ENCODE data around the gene PRKAR2B. TPM values are rescaled to one million over a fixed set of nuclear protein-coding genes. Genes with fewer than 3 reads are reported as not detected.

PRKAR2B gene
- total RNA-seq, 1 donor from 2014 or later, result 14.6 TPM

GRCh38 chr7:107180378-107180777 lies 135.9 kb downstream of the PRKAR2B start:
- no peaks in the 10 kb centered on the region for H3K27me3 Mint-ChIP-seq (ENCODE audit: unreplicated experiment)
- no peaks in the 10 kb centered on the region for H3K36me3 Mint-ChIP-seq (ENCODE audit: unreplicated experiment)
- H3K27ac Mint-ChIP-seq (ENCODE audit: unreplicated experiment), result no peak overlapping the region
- no peak for TF ChIP-seq CTCF (IDR thresholded peaks at IDR 0.05; ENCODE audit: partially characterized antibody, unreplicated experiment)
- DNase-seq, result no peak
- no peak overlapping the region for H3K4me3 Mint-ChIP-seq (ENCODE audit: unreplicated experiment)
- no peaks in the 10 kb centered on the region for H3K9me3 Mint-ChIP-seq (ENCODE audit: unreplicated experiment)
- no peaks in the 10 kb centered on the region for H3K4me1 Mint-ChIP-seq (ENCODE audit: low read depth, unreplicated experiment)

GRCh38 chr7:107181172-107181571 lies 136.7 kb downstream of the PRKAR2B start:
- Mint-ChIP-seq H3K27ac (ENCODE audit: unreplicated experiment) (no peak overlapping the region), H3K4me1 (ENCODE audit: low read depth, unreplicated experiment) (no peaks in the 10 kb centered on the region)

GRCh38 chr7:107185716-107186115 lies 141.2 kb downstream of the PRKAR2B start:
- Mint-ChIP-seq H3K4me1 (ENCODE audit: low read depth, unreplicated experiment) (no peaks in the 10 kb centered on the region), H3K4me3 (ENCODE audit: unreplicated experiment) (no peak overlapping the region), H3K27ac (ENCODE audit: unreplicated experiment) (no peak overlapping the region), H3K9me3 (ENCODE audit: unreplicated experiment) (peaks cover 2% of the 10 kb centered on the region), H3K27me3 (ENCODE audit: unreplicated experiment) (no peaks in the 10 kb centered on the region), H3K36me3 (ENCODE audit: unreplicated experiment) (no peaks in the 10 kb centered on the region)
- TF ChIP-seq CTCF (IDR thresholded peaks at IDR 0.05; ENCODE audit: partially characterized antibody, unreplicated experiment), result no peak
- no peak for DNase-seq

More at GRCh38 chr7:107181172-107181571, 136.7 kb downstream of the PRKAR2B start:
- no peaks in the 10 kb centered on the region for H3K27me3 Mint-ChIP-seq (ENCODE audit: unreplicated experiment)
- no peaks in the 10 kb centered on the region for H3K9me3 Mint-ChIP-seq (ENCODE audit: unreplicated experiment)
- no peak overlapping the region for H3K4me3 Mint-ChIP-seq (ENCODE audit: unreplicated experiment)
- DNase-seq, result no peak
- H3K36me3 Mint-ChIP-seq (ENCODE audit: unreplicated experiment), result no peaks in the 10 kb centered on the region
- no peak for TF ChIP-seq CTCF (IDR thresholded peaks at IDR 0.05; ENCODE audit: partially characterized antibody, unreplicated experiment)

- TF ChIP-seq CTCF (IDR thresholded peaks at IDR 0.05; ENCODE audit: partially characterized antibody, unreplicated experiment), result no peak
- H3K4me1 Mint-ChIP-seq (ENCODE audit: low read depth, unreplicated experiment), result no peaks in the 10 kb centered on the region
- no peak overlapping the region for H3K27ac Mint-ChIP-seq (ENCODE audit: unreplicated experiment)
- no peaks in the 10 kb centered on the region for H3K36me3 Mint-ChIP-seq (ENCODE audit: unreplicated experiment)
- H3K27me3 Mint-ChIP-seq (ENCODE audit: unreplicated experiment), result no peaks in the 10 kb centered on the region
- H3K9me3 Mint-ChIP-seq (ENCODE audit: unreplicated experiment), result peaks cover 2% of the 10 kb centered on the region
- no peak for DNase-seq
- H3K4me3 Mint-ChIP-seq (ENCODE audit: unreplicated experiment), result no peak overlapping the region
Observed at GRCh38 chr7:107186240-107186639, 141.7 kb downstream of the PRKAR2B start.

- no peak for TF ChIP-seq CTCF (IDR thresholded peaks at IDR 0.05; ENCODE audit: partially characterized antibody, unreplicated experiment)
- Mint-ChIP-seq H3K27me3 (ENCODE audit: unreplicated experiment) (no peaks in the 10 kb centered on the region), H3K4me3 (ENCODE audit: unreplicated experiment) (no peak overlapping the region), H3K9me3 (ENCODE audit: unreplicated experiment) (peaks cover 2% of the 10 kb centered on the region), H3K4me1 (ENCODE audit: low read depth, unreplicated experiment) (no peaks in the 10 kb centered on the region), H3K27ac (ENCODE audit: unreplicated experiment) (no peak overlapping the region), H3K36me3 (ENCODE audit: unreplicated experiment) (no peaks in the 10 kb centered on the region)
- no peak for DNase-seq
Observed at GRCh38 chr7:107187774-107188173, 143.3 kb downstream of the PRKAR2B start.
